B cell (primary cell): ENCODE results near the gene SMKR1. TPM values are rescaled to one million over a fixed set of nuclear protein-coding genes. Genes with fewer than 3 reads are reported as not detected.

Experiments used
- ATAC-seq: fragments of 200-7000 bp; cut with Tn5 transposase; one replicate; pipeline ENCODE4 v1.10.0; 2021; ENCODE audit warnings: low read depth, mild to moderate bottlenecking, moderate number of reproducible peaks, moderate library complexity
- CTCF ChIA-PET: fragments of 350-600 bp; sonication (Branson Sonifier 250); formaldehyde crosslinking; loops from one replicate; lab custom pipeline; 2021; ENCODE audit warnings: antibody characterized with exemption, inconsistent platforms; lab: Charles Lee
- POLR2A ChIA-PET: fragments of 350-600 bp; sonication (Branson Sonifier 250); formaldehyde crosslinking; loops from one replicate; lab custom pipeline; 2021; ENCODE audit warnings: antibody characterized with exemption; lab: Charles Lee
- DNase-seq: peaks from one replicate; pipeline ENCODE4 v3.0.0; 2013
- H2AFZ ChIP-seq: 2 replicates; pipeline ENCODE4 v1.6.1; 2012; ENCODE audit warnings: mild to moderate bottlenecking, low read depth, low read length; ENCODE audit not compliant: insufficient read depth, poor library complexity, severe bottlenecking
- H3K27ac ChIP-seq, 2 donors: 1 replicate in 1 of 2; 2 replicates in 1 of 2; pipeline ENCODE4 v1.5.1; 2012 to 2013; ENCODE audit warnings: low read length in 2 of 2, mild to moderate bottlenecking in 2 of 2, moderate library complexity in 1 of 2
- H3K27me3 ChIP-seq, 4 experiments: fragments of 200-600 bp in 1 of 4; sonication (generic) in 1 of 4; replicated peaks in 1 of 4; 1 replicate in 2 of 4; 2 replicates in 2 of 4; pipeline versions ENCODE4 v1.6.1 to v1.7.0; 2013 to 2016; ENCODE audit warnings: low read length in 3 of 4, mild to moderate bottlenecking in 2 of 4, mixed read lengths in 1 of 4, moderate library complexity in 1 of 4; ENCODE audit not compliant: insufficient read depth in 4 of 4, control insufficient read depth in 3 of 4; ENCODE audit errors: control extremely low read depth in 1 of 4
- H3K36me3 ChIP-seq, 2 experiments: replicated peaks in 1 of 2; 1 replicate in 1 of 2; 2 replicates in 1 of 2; pipeline versions ENCODE4 v1.6.1 to v1.7.1; 2013; ENCODE audit warnings: low read length in 1 of 2; ENCODE audit not compliant: insufficient read depth in 2 of 2, control insufficient read depth in 1 of 2; ENCODE audit errors: control extremely low read depth in 1 of 2, extremely low read depth in 1 of 2
- H3K4me1 ChIP-seq, 2 donors: fragments of 200-600 bp in 1 of 2; sonication (generic) in 1 of 2; 1 replicate in 1 of 2; 2 replicates in 1 of 2; pipeline versions ENCODE4 v1.5.1 to v1.6.1; 2013 to 2017; ENCODE audit warnings: low read length in 2 of 2; ENCODE audit not compliant: control insufficient read depth in 2 of 2, insufficient read depth in 2 of 2
- H3K4me2 ChIP-seq: replicated peaks from 2 replicates; pipeline ENCODE3; 2012; ENCODE audit warnings: mild to moderate bottlenecking, low read depth, low read length; ENCODE audit not compliant: poor library complexity, severe bottlenecking
- H3K4me3 ChIP-seq, 5 experiments: fragments of 200-600 bp in 1 of 5; sonication (generic) in 1 of 5; 1 replicate in 3 of 5; 2 replicates in 2 of 5; pipeline versions ENCODE4 v1.5.1 to v1.7.0; 2011 to 2016; ENCODE audit warnings: low read length in 4 of 5, mild to moderate bottlenecking in 4 of 5, low read depth in 2 of 5, control low read depth in 1 of 5, moderate library complexity in 1 of 5; ENCODE audit not compliant: insufficient read depth in 1 of 5; ENCODE audit errors: control extremely low read depth in 1 of 5, extremely low read depth in 1 of 5
- H3K79me2 ChIP-seq: fragments of 200-600 bp; sonication (generic); one replicate; pipeline ENCODE4 v1.6.0; 2016; ENCODE audit warnings: low read length; ENCODE audit not compliant: control insufficient read depth, insufficient read depth
- H3K9ac ChIP-seq: fragments of 200-600 bp; sonication (generic); 2 replicates; pipeline ENCODE4 v1.6.1; 2017; ENCODE audit warnings: mild to moderate bottlenecking, low read length, moderate library complexity
- H3K9me3 ChIP-seq, 3 donors: one replicate each; pipeline versions ENCODE4 v1.6.1 to v1.7.1; 2013; ENCODE audit warnings: low read length in 2 of 3; ENCODE audit not compliant: control insufficient read depth in 2 of 3, insufficient read depth in 1 of 3; ENCODE audit errors: control extremely low read depth in 1 of 3
- H4K20me1 ChIP-seq: 2 replicates; pipeline ENCODE4 v1.6.0; 2012; ENCODE audit warnings: mild to moderate bottlenecking, low read length; ENCODE audit not compliant: insufficient read depth, control insufficient read depth, poor library complexity, severe bottlenecking
- H3K27ac Mint-ChIP-seq: one replicate; pipeline ENCODE4 v1.8.0; 2021; ENCODE audit warnings: mixed read lengths
- H3K27me3 Mint-ChIP-seq: one replicate; pipeline ENCODE4 v1.8.0; 2021; ENCODE audit warnings: mixed read lengths
- H3K4me1 Mint-ChIP-seq: one replicate; pipeline ENCODE4 v1.8.0; 2021; ENCODE audit warnings: mixed read lengths
- H3K4me3 Mint-ChIP-seq: one replicate; pipeline ENCODE4 v1.8.0; 2021; ENCODE audit warnings: mixed read lengths
- H3K9me3 Mint-ChIP-seq: one replicate; pipeline ENCODE4 v1.8.0; 2022; ENCODE audit warnings: mixed read lengths; ENCODE audit not compliant: insufficient read depth
- CTCF ChIP-seq: fragments of 200-600 bp; IDR thresholded peaks from one replicate; pipeline ENCODE4 v1.8.0; 2022; ENCODE audit warnings: antibody characterized with exemption, mild to moderate bottlenecking
- EZH2 ChIP-seq: IDR thresholded peaks from 2 replicates; pipeline ENCODE4 v1.6.1; 2012; ENCODE audit warnings: borderline replicate concordance, low read depth, mild to moderate bottlenecking, moderate library complexity, low read length; ENCODE audit not compliant: insufficient read depth, poor library complexity, severe bottlenecking
- WGBS: methylation state at CpG from one replicate; pipeline ENCODE4 v1.1.5; 2013; ENCODE audit warnings: missing lambda C conversion rate; ENCODE audit not compliant: insufficient coverage; 5-methylcytosine and 5-hydroxymethylcytosine counted together
- intact Hi-C: fragments of 100-400 bp; cut with micrococcal nuclease; formaldehyde crosslinking; loops from one replicate; pipeline ENCODE4 v1.10.0; 2022
- polyA plus RNA-seq: library from polyadenylated mRNA; depleted of rRNA; stranded (reverse); fragments of >200 nt; gene quantifications from 2 replicates; pipeline ENCODE4 v1.2.3, GENCODE V29; 2012
- total RNA-seq, 2 donors: library from RNA; stranded (reverse); fragments of 120-200 nt in 1 of 2; gene quantifications; 1 replicate in 1 of 2; 2 replicates in 1 of 2; pipeline versions ENCODE4 v1.2.3 to v1.2.4, GENCODE V29; 2013 to 2022

SMKR1 gene
- total and polyA plus RNA-seq, 2 donors (not counting 1 experiment from before 2014, with no cell fraction given) = 0.58 to 2.9 TPM

GRCh38 chr7:129560831-129561230, 58.5 kb downstream of the SMKR1 start:
- no peaks in the 10 kb centered on the region for H3K4me1 Mint-ChIP-seq
- Histone ChIP-seq H3K9ac (no peak overlapping the region), H2AFZ (no peak overlapping the region), H3K4me3 (no peak overlapping the region), H3K9me3 (no peaks in the 10 kb centered on the region), H4K20me1 (no peaks in the 10 kb centered on the region), H3K4me1 (no peaks in the 10 kb centered on the region), H3K27me3 (no peaks in the 10 kb centered on the region), H3K79me2 (no peaks in the 10 kb centered on the region), H3K4me2 (no peak overlapping the region), H3K27ac (no peak overlapping the region), H3K36me3 (no peaks in the 10 kb centered on the region)
- no peak for DNase-seq
- CTCF ChIA-PET = no interaction called here
- TF ChIP-seq CTCF (no peak), EZH2 (no peak)
- no peak overlapping the region for H3K27ac Mint-ChIP-seq
- H3K9me3 Mint-ChIP-seq = no peaks in the 10 kb centered on the region
- POLR2A ChIA-PET = no interaction called here
- 53% methylated on average over 4 of the region's 5 CpGs for WGBS
- intact Hi-C loops = no loop called here
- H3K27me3 Mint-ChIP-seq = peaks cover 29% of the 10 kb centered on the region
- ATAC-seq = no peak
- H3K4me3 Mint-ChIP-seq = no peak overlapping the region

GRCh38 chr7:129561677-129562359, 59.5 kb downstream of the SMKR1 start:
- no peak for DNase-seq
- TF ChIP-seq EZH2 = no peak
- TF ChIP-seq CTCF = no peak
- peaks cover 0 to 5% of the 10 kb centered on the region in 2 donors for H3K4me1 ChIP-seq
- H3K9ac ChIP-seq = no peak overlapping the region
- H3K36me3 ChIP-seq = no peaks in the 10 kb centered on the region
- H3K27me3 Mint-ChIP-seq = peaks cover 29% of the 10 kb centered on the region
- ChIA-PET POLR2A (no interaction called here), CTCF (no interaction called here)
- no peak overlapping the region for H3K4me3 Mint-ChIP-seq
- no peak for ATAC-seq
- H3K27ac Mint-ChIP-seq = no peak overlapping the region
- no peak overlapping the region for H2AFZ ChIP-seq
- no peaks in the 10 kb centered on the region for H3K9me3 Mint-ChIP-seq
- peaks cover 2% of the 10 kb centered on the region for H3K4me1 Mint-ChIP-seq
- no peaks in the 10 kb centered on the region for H4K20me1 ChIP-seq
- intact Hi-C loops = no loop called here
- no peaks in the 10 kb centered on the region for H3K79me2 ChIP-seq
- H3K27me3 ChIP-seq = no peaks in the 10 kb centered on the region
- no peaks in the 10 kb centered on the region for H3K9me3 ChIP-seq
- WGBS = 94% methylated on average over 7 of the region's 12 CpGs
- H3K4me3 ChIP-seq = no peak overlapping the region
- H3K4me2 ChIP-seq = no peak overlapping the region
- H3K27ac ChIP-seq = no peak overlapping the region
